GM03348 (cell line): ENCODE results near the gene PTGES2.

ENCODE experiments used
- DNase-seq: peaks from one replicate; pipeline ENCODE4 v3.0.0; 2012; ENCODE audit warnings: low spot score

PTGES2 gene

DNA sequence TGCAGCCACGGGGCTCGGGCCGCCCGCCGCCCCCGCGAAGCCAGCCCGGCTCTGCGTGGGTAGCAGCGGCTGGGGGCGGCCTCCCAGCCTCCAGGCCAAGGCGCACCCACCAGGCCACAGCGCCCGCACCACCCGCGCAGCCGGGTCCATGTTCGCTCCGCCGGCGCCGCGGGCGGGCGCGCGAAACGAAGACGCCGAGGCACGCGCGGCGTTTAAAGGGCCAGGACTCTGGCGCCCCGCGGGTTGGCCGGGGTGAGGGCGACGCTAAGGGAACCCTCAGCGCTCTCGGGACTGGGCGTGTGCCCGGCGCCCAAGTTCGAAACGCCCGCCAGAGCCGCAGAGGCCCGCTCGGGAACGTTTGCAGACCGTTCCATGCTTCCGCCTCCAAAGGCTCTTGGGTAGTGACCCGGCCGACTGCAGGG is at the start of gene PTGES2:
PTGES2 (minus strand) TSS at position 162 of the 422 bp plus-strand sequence; CDS start at position 150, 12 bp downstream.
- peak; percentile 92 for DNase-seq

- DNase-seq, result no peak
These were observed 48.2 kb upstream of the PTGES2 start for GRCh38 chr9:128175726-128176125.

DNA sequence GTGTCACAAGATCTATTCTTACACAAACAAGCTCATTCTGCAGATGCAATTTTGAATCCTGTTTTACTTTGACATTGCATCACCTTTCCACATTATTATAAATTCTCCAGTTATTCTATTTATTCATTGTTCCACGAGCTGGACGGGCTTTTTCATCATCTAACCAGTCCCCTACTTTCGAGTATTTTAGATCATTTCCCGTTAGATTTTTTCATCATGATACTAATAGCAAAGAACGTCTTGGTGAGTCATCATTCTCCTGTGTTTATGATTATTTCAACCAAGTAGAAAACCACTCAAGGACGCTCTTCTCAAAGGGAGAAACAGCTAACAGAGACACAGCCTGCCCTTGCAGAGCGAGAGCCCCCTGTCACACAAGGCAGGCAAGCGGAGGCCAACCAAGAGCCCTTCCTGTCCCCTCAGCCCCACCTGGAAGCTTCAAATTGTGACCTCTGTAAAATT is 47.6 kb upstream of the PTGES2 start:
- no peak for DNase-seq

- DNase-seq, result no peak
These were observed 46.5 kb upstream of the PTGES2 start for GRCh38 chr9:128174062-128174461.

DNA sequence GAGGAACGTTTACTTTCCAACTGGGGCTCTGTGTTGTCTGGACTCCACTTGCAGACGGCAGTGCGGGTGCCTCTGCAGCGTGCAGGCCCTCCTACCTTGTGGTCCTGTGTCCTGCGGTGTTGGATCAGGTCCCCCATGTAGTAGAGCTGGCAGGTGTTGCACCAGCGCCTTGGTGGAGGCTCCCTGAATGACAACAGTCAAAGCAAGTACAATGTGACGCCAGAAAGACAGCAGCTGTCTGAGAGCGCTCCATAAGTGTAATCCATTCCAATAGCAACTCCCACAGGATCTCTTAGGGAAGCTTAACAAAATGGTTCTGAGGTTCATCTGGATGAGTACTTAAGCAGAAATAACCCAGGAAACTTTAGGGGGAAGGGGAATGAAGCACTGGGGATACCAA is 42.4 kb upstream of the PTGES2 start:
- DNase-seq, result no peak

GRCh38 chr9:128169492-128169891 is 42.0 kb upstream of the PTGES2 start:
- DNase-seq, result no peak

DNA sequence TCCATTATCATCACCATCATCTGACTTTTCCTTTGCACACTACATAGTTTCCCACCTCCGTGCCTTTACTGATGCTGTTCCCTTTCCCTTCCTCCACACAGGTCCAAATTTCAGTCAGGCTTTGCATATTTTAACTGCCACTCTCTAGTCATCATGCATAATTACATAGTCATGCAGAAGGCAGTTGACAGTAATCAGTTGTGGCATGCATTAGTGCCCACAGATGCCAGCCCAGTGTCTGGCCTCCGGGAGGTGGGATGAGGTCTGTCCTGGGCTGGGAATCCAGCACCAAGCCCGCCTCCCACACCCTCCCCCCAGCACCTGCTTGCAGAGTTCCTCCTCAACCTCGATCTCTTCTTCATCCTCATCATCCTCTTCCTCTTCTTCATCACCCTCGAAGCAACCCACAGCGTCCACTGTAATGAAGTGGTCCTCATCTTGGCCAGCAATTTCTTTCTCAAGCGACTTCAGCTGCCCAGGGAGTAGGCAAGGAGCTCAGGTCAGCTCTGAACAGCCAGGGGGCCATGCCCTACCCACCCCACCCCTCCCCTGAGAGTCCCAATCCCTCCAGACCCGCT is 41.3 kb upstream of the PTGES2 start:
- no peak for DNase-seq

- DNase-seq, result no peak
These were observed 39.7 kb upstream of the PTGES2 start for GRCh38 chr9:128167209-128167608.

- DNase-seq, result no peak
These were observed 38.6 kb upstream of the PTGES2 start for GRCh38 chr9:128166169-128166568.

GRCh38 chr9:128164307-128164885 is 36.9 kb upstream of the PTGES2 start:
- no peak for DNase-seq

DNA sequence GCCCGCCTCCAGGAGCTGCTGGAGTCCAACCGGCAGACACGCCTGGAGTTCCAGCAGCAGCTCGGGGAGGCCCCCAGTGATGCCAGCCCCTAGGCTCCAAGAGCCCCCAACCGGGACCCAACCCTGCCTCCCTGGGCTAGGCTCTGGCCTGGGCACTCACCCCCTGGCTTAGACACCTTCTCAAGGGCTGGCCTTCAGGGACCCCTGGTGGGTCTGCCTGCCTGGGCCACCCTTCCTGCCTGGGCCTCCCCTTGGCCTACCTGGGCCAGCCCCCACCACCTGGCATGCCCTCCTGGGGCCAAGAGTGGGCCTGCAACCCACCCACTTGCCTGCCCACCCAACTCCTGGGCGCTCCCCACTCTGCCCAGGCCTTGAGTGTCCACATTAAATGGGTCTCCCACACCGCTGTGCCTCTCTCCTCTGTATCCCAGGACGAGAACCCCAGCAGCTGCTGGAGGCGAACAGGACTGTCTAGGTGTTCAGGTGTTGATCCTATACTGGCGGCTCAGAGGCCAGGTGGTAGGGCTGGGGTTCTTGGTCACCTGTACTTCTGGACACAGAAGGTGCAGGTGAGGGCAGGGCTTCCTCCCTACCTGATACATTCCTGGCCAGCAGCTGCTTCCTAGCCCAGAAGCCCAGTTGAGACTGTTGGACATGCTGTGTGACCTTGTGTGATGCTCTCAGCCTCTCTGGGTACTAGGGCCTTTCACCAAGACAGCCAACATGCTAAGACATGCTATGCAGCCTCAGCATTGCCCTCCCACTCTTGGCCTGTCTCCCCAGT is 36.2 kb upstream of the PTGES2 start:
- no peak for DNase-seq

DNA sequence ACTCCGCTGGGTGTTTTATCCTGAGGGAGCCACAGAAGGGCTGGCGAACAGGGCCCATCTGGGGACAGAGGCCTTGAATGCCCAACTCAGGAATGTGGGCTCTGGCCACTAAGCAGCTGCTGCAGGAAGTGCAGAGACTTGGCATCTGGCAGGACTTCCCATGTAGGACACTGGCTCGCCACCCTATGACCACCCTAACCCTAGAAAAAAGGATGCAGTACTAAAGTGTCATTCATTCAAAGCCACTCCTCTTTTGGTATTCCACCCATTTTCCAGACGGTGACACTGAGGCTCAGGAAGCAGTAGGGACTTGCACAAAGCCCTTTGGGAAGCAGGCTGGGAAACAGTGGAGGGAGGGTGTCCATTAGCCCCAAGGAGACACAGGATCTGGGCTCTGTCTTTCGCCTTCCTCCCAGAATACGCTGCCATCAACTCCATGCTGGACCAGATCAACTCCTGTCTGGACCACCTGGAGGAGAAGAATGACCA is 35.5 kb upstream of the PTGES2 start:
- no peak for DNase-seq

- DNase-seq, result peak; percentile 60
These were observed 34.9 kb upstream of the PTGES2 start for GRCh38 chr9:128162215-128163026.

DNA sequence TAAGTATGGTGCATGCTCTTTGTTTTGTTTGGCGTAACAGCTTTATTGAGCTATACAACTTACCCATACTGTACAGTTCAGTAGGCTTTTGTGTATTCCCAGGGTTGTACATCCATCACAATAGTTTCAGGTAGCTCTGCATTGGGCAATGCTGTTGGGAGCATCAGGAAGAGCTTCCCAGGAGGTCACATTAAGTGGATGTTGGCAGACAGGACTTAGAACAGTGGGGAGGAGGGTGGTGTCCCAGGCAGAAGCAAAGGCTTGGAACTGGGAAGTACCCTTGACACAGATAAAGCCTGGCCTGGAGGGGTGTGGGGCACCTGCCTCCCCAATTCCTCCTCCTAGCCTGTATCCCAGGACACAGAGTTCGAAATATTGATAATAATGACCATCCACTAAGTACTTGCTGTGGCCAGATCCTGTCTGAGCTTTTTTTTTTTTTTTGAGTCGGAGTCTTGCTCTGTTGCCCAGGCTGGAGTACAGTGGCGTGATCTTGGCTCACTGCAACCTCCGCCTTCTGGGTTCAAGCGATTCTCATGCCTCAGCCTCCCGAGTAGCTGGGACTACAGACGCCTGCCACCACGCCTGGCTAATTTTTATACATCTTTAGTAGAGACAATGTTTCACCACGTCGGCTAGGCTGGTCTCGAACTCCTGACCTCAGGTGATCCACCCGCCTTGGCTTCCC is 33.8 kb upstream of the PTGES2 start:
- no peak for DNase-seq

- peak; percentile 60 for DNase-seq
These were observed 33.1 kb upstream of the PTGES2 start for GRCh38 chr9:128160603-128160987.

- DNase-seq, result peak; percentile 100
These were observed 32.5 kb upstream of the PTGES2 start, which contains the start of gene BBLN for GRCh38 chr9:128159784-128160602. BBLN (plus strand) TSS chr9:128160265; CDS start chr9:128160408, 143 bp downstream.

GRCh38 chr9:128159522-128159783 is 31.9 kb upstream of the PTGES2 start:
- no peak for DNase-seq

- DNase-seq, result no peak
These were observed 28.4 kb upstream of the PTGES2 start for GRCh38 chr9:128155736-128156500.

DNA sequence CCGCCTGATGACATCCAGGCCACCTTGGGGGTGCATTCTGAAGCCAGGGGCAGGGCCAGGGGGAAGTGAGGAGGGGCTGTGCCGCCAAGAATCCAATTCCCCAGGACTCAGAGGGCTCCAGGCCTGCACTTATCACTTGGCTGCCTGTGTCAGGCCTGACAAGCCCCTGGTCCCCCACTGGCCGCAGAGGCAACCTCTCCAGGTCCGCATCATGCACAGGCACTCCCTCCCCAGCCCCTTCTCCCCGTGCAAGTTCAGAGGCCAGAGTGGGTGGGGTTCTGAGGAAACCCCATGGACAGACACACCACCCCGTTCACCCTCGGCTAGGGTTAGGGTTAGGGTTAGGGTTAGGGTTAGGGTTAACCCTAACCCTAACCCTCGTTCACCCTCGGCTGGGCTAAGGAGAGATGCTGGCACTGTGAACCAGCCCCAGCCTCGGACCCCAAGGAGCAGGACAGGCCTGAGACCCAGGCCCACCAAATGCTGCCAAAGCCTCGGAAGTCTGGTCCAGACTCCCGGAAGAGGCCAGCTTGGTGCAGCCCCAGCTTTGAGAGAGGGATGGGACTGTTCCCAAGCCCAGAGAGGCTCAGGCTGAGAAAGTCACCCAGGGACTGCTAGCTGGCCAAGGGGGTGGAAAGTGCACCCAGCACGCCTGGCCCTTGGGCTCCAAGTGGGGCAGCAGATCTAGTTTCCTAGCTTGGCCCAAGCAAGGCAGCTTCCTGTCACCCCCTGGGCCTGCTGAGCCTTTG is 26.6 kb upstream of the PTGES2 start:
- no peak for DNase-seq
